GM18499 (cell line): ENCODE results near the gene TAS2R14.

Experiments
- ATAC-seq: cut with Tn5 transposase; IDR thresholded peaks from one replicate; pipeline ENCODE4 v1.9.1; 2021; ENCODE audit warnings: moderate number of reproducible peaks; ENCODE audit not compliant: insufficient read depth, unreplicated experiment

Gene TAS2R14, protein sequence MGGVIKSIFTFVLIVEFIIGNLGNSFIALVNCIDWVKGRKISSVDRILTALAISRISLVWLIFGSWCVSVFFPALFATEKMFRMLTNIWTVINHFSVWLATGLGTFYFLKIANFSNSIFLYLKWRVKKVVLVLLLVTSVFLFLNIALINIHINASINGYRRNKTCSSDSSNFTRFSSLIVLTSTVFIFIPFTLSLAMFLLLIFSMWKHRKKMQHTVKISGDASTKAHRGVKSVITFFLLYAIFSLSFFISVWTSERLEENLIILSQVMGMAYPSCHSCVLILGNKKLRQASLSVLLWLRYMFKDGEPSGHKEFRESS

GRCh38 chr12:10939163-10939562 lies at the start of gene TAS2R14:
Gene TAS2R14, minus strand, starts transcription at chr12:10939263. Its CDS starts 56 bp downstream, at chr12:10939207.
- no peak for ATAC-seq

DNA sequence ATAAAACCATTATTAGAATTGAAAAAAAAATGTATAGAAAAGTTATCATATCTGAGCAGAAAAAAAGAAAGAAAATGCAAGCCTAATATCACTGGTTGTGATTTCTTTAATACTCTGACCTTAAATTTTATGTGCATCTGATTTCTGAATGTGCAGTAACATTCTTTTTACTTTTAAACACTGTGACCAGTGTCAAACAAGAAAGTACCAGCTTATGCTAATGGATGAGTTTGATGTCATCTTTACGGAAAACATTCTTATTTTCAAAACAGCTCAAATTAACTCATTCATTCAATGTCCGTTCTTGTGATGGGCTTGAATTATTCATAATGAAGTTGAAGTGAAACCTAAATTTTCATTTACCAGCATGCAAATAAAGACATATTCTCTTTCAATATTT lies 47.7 kb upstream of the TAS2R14 start, which contains the start of gene TAS2R50:
TSS of gene TAS2R50 (minus strand) at position 101 of the 400 bp plus-strand sequence. CDS start at position 49, 52 bp downstream.
- ATAC-seq, result no peak

GRCh38 chr12:10982244-10982643 lies 43.2 kb upstream of the TAS2R14 start:
- ATAC-seq, result no peak

DNA sequence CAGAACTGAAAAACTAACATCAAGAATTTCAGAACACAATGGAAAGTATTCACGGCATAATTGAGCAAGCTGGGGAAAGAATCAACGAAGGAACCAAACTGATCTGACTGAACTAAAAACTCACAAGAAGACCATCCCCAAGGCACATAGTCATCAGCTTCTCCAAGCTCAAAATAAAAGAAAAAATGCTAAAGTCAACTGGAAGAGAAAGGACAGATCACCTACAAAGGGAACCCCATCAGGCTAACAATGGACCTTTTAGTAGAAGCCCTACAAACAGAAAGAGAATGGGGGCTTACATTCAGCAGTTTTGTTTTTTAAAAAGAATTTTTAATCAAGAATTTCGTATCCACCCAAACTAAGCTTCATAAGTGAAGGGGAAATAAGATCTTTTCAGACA lies 35.9 kb upstream of the TAS2R14 start:
- no peak for ATAC-seq

- no peak for ATAC-seq
Measured at GRCh38 chr12:10968765-10969456, 29.8 kb upstream of the TAS2R14 start.

- ATAC-seq, result no peak
Measured at GRCh38 chr12:10967409-10967808, 28.3 kb upstream of the TAS2R14 start.

GRCh38 chr12:10966314-10966713 lies 27.3 kb upstream of the TAS2R14 start:
- no peak for ATAC-seq

GRCh38 chr12:10965476-10965875 lies 26.4 kb upstream of the TAS2R14 start:
- ATAC-seq, result no peak

DNA sequence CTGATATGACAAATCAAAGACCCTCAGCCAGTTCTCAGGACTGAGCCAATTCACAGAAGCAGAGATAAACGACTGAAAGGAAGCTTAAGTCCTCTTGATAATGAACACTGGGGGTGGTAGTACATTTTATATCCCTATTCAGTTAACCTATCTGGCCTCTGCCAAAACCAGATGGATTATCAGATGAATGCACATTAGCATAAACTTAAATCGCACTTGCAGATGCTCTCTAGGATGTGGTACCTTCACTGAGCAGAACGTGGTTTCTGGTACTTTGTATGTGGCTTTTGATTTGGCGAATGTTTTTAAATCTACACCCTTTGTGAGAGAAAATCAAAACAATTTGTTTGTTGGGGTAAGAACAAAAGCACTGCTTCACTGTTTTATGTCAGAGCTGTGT lies 21.1 kb upstream of the TAS2R14 start:
- ATAC-seq, result no peak

DNA sequence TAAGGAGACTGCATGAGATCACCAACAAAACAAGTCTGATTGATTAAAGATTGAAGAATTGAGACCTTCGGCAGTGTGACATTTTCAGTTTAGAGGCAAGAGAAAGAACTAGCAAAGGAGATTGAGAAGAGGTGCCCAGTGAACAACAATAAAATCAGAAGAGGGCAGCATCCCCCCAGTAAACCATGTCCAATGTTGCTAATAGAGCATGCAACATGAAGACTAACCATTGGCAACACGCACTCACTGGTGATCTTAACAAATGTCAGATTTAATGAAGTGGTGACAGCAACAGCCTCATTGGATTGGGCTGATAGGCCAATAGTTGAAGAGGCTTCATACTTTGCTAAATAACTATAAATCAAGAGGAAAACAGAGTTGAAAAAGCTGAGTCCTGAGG lies 20.7 kb upstream of the TAS2R14 start:
- ATAC-seq, result no peak

GRCh38 chr12:10957741-10958140 lies 18.7 kb upstream of the TAS2R14 start:
- no peak for ATAC-seq

GRCh38 chr12:10956085-10956484 lies 17.0 kb upstream of the TAS2R14 start:
- no peak for ATAC-seq

DNA sequence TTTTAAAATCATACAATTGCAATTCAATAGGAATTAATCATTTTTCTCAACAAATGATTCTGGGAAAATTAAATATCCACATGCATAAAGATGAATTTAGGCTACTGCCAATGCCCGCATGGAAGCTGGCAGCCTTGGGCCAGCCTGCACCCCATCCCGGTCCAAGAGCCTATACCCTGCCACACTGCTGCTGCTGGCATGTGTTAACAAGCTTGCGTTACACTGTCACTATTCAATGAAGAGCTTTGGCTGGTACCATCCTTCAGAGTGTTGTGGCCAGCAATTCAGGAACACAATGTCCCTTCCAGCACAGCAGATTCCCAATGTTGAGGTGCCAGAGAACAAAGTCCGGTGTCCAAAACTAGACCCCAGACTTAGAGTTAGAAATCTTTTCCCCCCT lies 13.6 kb upstream of the TAS2R14 start:
- ATAC-seq, result no peak

DNA sequence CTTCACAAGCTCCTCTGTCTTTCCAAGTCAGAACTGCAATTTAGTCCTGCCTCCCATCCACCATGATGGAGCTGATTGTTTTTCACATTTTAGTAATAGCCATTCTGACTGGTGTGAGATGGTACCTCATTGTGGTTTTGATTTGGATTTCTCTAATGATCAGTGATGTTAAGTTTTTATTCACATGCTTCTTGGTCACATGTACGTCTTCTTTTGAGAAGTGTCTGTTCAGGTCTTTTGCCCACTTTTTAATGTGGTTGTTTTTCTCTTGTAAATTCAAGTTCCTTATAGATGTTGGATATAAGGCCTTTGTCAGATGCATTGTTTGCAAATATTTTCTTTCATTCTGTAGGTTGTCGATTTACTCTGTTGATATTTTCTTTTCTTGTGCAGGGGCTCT lies 4.1 kb upstream of the TAS2R14 start:
- ATAC-seq, result no peak

DNA sequence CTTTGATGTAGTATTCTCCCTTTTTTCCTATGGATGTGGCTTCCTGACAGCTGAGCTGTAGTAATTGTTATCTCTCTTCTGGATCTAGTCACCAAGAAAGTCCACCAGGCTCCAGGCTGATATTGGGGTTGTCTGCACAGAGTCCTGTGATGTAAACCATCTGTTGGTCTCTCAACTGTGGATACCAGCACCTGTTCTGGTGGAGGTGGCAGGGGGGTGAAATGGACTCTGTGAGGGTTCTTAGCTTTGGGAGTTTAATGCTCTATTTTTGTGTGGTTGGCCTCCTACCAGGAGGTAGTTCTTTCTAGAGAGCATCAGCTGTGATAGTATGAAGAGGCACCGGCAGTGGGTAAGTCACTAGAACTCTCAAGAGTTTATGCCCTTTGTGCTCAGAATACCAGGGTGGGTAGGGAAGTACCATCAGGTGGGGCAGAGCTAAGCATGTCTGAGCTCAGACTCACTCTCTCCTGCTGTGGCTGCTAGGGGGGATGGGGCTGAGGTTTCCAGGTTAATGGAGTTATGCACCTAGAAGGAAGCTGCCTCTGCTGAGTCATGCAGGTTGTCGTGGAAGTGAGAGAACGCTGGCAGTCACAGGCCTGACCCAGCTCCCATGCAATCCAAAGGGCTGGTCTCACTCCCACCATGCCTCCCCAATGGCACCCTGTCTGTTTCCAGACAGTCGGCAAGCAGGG lies 3.0 kb upstream of the TAS2R14 start:
- ATAC-seq, result no peak

DNA sequence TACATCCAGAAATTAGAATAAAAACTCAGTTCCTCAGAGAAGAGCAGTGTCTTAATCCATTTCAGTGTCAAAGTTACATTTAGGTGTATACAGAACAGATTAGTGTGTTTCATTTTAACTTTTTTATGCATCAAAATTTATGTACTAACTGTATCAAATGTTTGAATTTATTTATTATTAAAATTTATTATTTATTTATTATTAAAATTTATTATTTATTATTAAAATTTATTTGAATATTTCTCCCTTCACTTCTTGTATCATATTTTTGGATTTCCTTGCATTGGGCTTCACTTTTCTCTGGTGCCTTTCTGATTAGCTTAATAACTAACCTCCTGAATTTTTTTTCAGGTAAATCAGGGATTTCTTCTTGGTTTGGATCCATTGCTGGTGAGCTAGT lies 2.3 kb upstream of the TAS2R14 start:
- no peak for ATAC-seq

DNA sequence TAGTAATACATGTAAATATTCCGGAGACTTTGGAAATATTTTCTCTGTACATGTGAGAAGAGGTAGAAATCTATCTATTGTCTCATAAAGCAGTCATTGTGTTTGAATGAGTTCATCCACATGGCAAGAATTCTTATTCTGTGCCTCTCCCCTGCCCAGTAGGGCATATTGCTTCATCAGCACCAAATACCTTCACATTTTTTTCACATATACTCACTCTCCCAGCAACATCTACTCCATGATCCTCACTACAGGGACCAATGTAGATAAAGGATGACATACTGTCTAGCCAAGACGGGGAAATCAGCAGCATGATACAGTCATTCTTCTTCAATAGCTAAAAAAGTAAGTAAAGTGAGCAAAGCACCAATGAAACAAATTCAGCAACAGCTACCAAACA lies 1.3 kb upstream of the TAS2R14 start:
- ATAC-seq, result no peak

DNA sequence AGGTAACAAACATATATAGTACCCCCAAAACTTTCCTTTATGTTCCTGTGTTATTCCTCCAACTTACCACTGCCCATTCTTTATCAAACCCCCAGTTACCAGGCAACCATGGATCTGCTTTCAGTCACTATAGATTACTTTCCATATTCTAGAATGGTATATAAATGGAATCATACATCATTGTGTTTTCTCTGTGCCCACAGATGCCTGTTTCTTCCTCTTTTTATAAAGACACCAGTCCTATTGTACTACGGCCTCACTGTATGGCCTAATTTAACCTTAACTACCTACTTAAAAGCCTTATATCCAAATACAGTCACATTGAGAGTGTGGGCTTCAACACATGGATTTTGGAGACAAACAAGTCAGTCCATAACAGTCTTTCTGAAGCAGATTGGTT lies 2.6 kb downstream of the TAS2R14 start:
- ATAC-seq, result no peak

GRCh38 chr12:10928746-10929286 lies 10.2 kb downstream of the TAS2R14 start, which contains the start of gene PRH2:
Gene PRH2, plus strand, starts transcription at chr12:10929236. Its CDS starts 38 bp downstream, at chr12:10929274.
- no peak for ATAC-seq

DNA sequence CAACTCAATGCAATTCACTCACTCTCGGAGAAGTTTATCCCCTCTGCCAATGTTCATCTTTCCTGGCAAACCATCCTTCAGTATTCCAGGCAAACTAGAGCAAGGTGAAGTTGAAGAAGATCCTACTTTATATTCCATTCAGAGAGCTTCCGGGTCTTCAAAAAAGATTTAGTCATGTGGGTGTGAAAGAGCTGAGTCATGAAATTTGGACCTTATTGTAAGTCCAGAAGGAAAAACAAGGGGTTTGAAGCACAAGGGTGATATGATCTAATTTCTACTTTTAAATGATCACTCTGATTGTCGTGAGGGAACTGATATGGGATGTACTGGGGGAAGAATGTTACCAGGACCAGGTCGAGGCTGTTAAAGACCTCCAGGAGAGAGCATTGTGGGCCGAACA lies 12.8 kb downstream of the TAS2R14 start:
- no peak for ATAC-seq

- ATAC-seq, result no peak
Measured at GRCh38 chr12:10919809-10920208, 19.3 kb downstream of the TAS2R14 start.
